CD4-positive, alpha-beta T cell (primary cell): Measurements from ENCODE around the gene VPS36. TPM values are rescaled to one million over a fixed set of nuclear protein-coding genes. Genes with fewer than 3 reads are reported as not detected.
A peak's percentile ranks its signal among the peaks of the same experiment; 100 is the strongest.

Experiments used
- ATAC-seq: fragments of 200-7000 bp; cut with Tn5 transposase; one replicate; pipeline ENCODE4 v1.10.0; 2022; ENCODE audit warnings: mild to moderate bottlenecking; ENCODE audit not compliant: poor library complexity
- CTCF ChIA-PET: fragments of 350-600 bp; sonication (Branson Sonifier 250); formaldehyde crosslinking; loops from one replicate; lab custom pipeline; 2021; ENCODE audit warnings: antibody characterized with exemption, inconsistent platforms; lab: Charles Lee
- POLR2A ChIA-PET: fragments of 350-600 bp; sonication (Branson Sonifier 250); formaldehyde crosslinking; loops from one replicate; lab custom pipeline; 2021; ENCODE audit warnings: antibody characterized with exemption, inconsistent platforms; lab: Charles Lee
- DNase-seq, 14 experiments: peaks; one replicate each; pipeline ENCODE4 v3.0.0-alpha.2; 2013 to 2020; ENCODE audit warnings: mixed read lengths in 2 of 14
- H3K27ac ChIP-seq, 2 donors: one replicate each; pipeline versions ENCODE4 v1.5.1 to v1.7.0; 2013; ENCODE audit warnings: low read length in 2 of 2, low read depth in 1 of 2, mild to moderate bottlenecking in 1 of 2
- H3K27me3 ChIP-seq, 2 experiments: 1 replicate in 1 of 2; 2 replicates in 1 of 2; pipeline versions ENCODE4 v1.6.1 to v1.7.0; 2013; ENCODE audit warnings: low read length in 2 of 2, control low read depth in 1 of 2, mild to moderate bottlenecking in 1 of 2, moderate library complexity in 1 of 2; ENCODE audit not compliant: insufficient read depth in 2 of 2, control insufficient read depth in 1 of 2
- H3K36me3 ChIP-seq: one replicate; pipeline ENCODE4 v1.6.1; 2013; ENCODE audit warnings: low read length, control low read depth; ENCODE audit not compliant: insufficient read depth
- H3K4me1 ChIP-seq: one replicate; pipeline ENCODE4 v1.6.1; 2013; ENCODE audit warnings: low read length, control low read depth; ENCODE audit not compliant: insufficient read depth
- H3K4me3 ChIP-seq: one replicate; pipeline ENCODE4 v1.5.1; 2013; ENCODE audit warnings: mild to moderate bottlenecking, low read length, moderate library complexity
- H3K9me3 ChIP-seq, 2 experiments: 1 replicate in 1 of 2; 2 replicates in 1 of 2; pipeline versions ENCODE4 v1.6.1 to v1.7.0; 2013; ENCODE audit warnings: low read length in 2 of 2, mild to moderate bottlenecking in 2 of 2, control low read depth in 1 of 2, moderate library complexity in 1 of 2; ENCODE audit not compliant: control insufficient read depth in 1 of 2, insufficient read depth in 1 of 2
- H3K27ac Mint-ChIP-seq: one replicate; pipeline ENCODE4 v1.8.0; 2020; ENCODE audit warnings: mixed read lengths
- H3K27me3 Mint-ChIP-seq: one replicate; pipeline ENCODE4 v1.8.0; 2021; ENCODE audit warnings: mixed read lengths
- H3K36me3 Mint-ChIP-seq: one replicate; pipeline ENCODE4 v1.8.0; 2021; ENCODE audit warnings: low read depth, mixed read lengths
- H3K4me1 Mint-ChIP-seq: one replicate; pipeline ENCODE4 v1.8.0; 2021; ENCODE audit warnings: low read depth, mixed read lengths
- H3K4me3 Mint-ChIP-seq: one replicate; pipeline ENCODE4 v1.8.0; 2020; ENCODE audit warnings: mild to moderate bottlenecking, mixed read lengths
- H3K9me3 Mint-ChIP-seq: one replicate; pipeline ENCODE4 v1.8.0; 2020; ENCODE audit warnings: mixed read lengths
- CTCF ChIP-seq: fragments of 200-600 bp; IDR thresholded peaks from one replicate; pipeline ENCODE4 v1.8.0; 2022; ENCODE audit warnings: antibody characterized with exemption, mild to moderate bottlenecking
- intact Hi-C, 2 experiments: fragments of 100-400 bp; cut with DNase I in 1 of 2; cut with micrococcal nuclease in 1 of 2; formaldehyde crosslinking; loops; one replicate each; pipeline versions ENCODE4 v1.15.1 to v1.9.0; 2023 to 2025; cut with DNase I, micrococcal nuclease
- total RNA-seq, 174 experiments: library from RNA in 2 of 174; stranded (reverse) in 2 of 174; gene quantifications; one replicate each; pipeline ENCODE4 v1.2.3 and lab custom pipeline; 2021 to 2026

The VPS36 gene
- total RNA-seq, 2 experiments from 2014 or later, result 29.9 to 31.0 TPM

DNA sequence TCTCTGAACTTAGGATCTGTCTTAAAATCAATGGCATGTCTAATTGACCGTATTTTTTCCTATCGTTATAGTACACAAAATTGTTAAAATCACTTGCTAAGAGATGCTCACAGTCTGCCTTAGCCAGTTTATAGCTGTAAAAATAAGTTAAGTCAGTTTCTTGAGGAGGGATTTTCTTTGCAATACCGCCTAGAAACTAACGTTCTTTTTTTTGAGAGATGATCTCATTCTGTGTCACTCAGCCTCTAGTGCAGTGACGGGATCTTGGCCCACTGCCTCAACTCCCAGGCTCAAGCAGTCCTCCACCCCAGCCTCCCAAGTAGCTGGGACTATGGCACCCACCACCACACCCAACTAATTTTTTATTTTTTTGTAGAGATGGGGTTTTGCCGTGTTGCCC lies 9.2 kb upstream of the VPS36 start:
- H3K4me1 Mint-ChIP-seq, result peaks cover 54% of the 10 kb centered on the region
- intact Hi-C loops, result loop anchor here (5.0 to 10.0 kb wide), 5 partner anchors 305 to 1005 kb away; partner anchors contain the start of genes INTS6 (in 2 of the 2), ALG11 (in 1 of the 2), ATP7B (in 1 of the 2) and NEK3 (in 1 of the 2)
- no peak overlapping the region for H3K27ac Mint-ChIP-seq
- no peaks in the 10 kb centered on the region for H3K9me3 ChIP-seq
- no peak overlapping the region for H3K27ac ChIP-seq
- no peaks in the 10 kb centered on the region for H3K9me3 Mint-ChIP-seq
- no peak overlapping the region for H3K4me3 Mint-ChIP-seq
- H3K4me3 ChIP-seq, result no peak overlapping the region
- no peak for DNase-seq
- peaks cover 67% of the 10 kb centered on the region for H3K36me3 Mint-ChIP-seq
- no peaks in the 10 kb centered on the region for H3K27me3 ChIP-seq
- H3K36me3 ChIP-seq, result peaks cover 19% of the 10 kb centered on the region
- ChIA-PET CTCF (interaction anchor here (2.4 kb wide), 1 partner anchor 9 kb away, joined by 19 read pairs; the partner anchor contains the start of gene VPS36), POLR2A (interaction anchor here (2.3 kb wide), 1 partner anchor 10 kb away, joined by 7 read pairs; no protein-coding TSS in a partner anchor)
- TF ChIP-seq CTCF, result no peak
- no peak for ATAC-seq
- no peaks in the 10 kb centered on the region for H3K27me3 Mint-ChIP-seq
- peaks cover 4% of the 10 kb centered on the region for H3K4me1 ChIP-seq

GRCh38 chr13:52455677-52456041 lies 5.2 kb upstream of the VPS36 start:
- Histone ChIP-seq H3K4me1 (peaks cover 12% of the 10 kb centered on the region), H3K36me3 (peaks cover 9% of the 10 kb centered on the region), H3K27ac (peak overlapping the region; percentile 82 to 88), H3K27me3 (no peaks in the 10 kb centered on the region), H3K9me3 (no peaks in the 10 kb centered on the region), H3K4me3 (peak overlapping the region; percentile 83)
- Mint-ChIP-seq H3K4me3 (peak overlapping the region; percentile 91), H3K4me1 (peaks cover 38% of the 10 kb centered on the region), H3K27me3 (no peaks in the 10 kb centered on the region), H3K27ac (peak overlapping the region; percentile 98), H3K9me3 (no peaks in the 10 kb centered on the region), H3K36me3 (peaks cover 35% of the 10 kb centered on the region)
- no peak for TF ChIP-seq CTCF
- POLR2A ChIA-PET, result interaction anchor here (0.7 to 1.6 kb wide), 4 partner anchors 161 to 1003 kb away, joined by 3 to 7 read pairs (median 4); partner anchors contain the start of genes INTS6 and SUGT1
- DNase-seq, result peak; percentile 60 to 89 (median 70)
- ATAC-seq, result peak; percentile 10
- CTCF ChIA-PET, result no interaction called here
- intact Hi-C loops, result loop anchor here (1.0 to 10.0 kb wide), 9 partner anchors 161 to 1001 kb away; partner anchors contain the start of genes INTS6 (in 2 of the 2), ALG11 (in 1 of the 2), ATP7B (in 1 of the 2) and NEK3 (in 1 of the 2)

DNA sequence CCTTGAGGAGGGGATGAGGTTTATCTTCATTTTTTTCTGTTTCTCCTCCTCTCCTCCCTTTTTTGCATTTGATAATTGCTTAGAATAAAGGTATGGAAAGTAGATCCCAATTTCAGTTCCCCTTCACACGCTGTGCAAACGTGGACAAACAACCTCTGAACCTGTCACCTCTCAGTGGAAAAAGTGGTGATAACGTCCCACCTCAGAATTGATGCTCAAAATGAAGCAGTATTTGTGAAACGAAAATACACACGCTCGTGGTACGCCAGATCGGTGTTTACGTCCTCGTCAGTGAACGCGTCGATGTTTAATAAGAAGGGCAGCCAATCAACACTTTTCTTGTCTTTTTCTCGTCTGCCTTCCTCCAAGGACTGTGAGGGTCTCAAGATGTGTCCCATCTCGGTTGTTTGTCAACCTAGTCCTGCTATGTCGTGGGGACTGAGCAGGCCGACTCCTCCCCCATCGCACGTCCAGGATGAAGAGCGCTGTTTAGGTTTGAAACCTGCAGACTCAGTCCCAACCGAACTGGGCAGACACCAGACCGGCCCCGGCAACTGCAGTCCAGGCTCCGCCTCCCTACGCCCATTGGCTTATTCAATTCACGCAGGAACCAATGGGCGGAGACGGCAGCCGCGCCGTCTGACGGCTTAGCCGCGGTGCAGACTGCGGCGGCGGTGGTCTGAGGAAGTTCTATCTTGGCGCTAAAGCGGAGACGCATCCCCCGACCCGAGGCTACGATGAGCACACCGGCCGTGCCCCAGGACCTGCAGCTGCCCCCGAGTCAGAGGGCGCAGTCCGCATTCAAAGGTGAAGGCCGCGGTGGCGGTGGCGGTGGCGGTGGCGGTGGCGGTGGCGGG lies 4.6 kb upstream of the VPS36 start, which contains the start of gene CKAP2:
CKAP2 (plus strand) TSS at position 659 of the 857 bp plus-strand sequence; CDS start at position 738, 79 bp downstream.
- H3K4me1 ChIP-seq, result peaks cover 13% of the 10 kb centered on the region
- peak within 1 kb of the TSS; percentile 82 to 88 for H3K27ac ChIP-seq
- ChIA-PET CTCF (no interaction called here), POLR2A (interaction anchor here (0.7 to 1.6 kb wide), 4 partner anchors 18 to 630 kb away, joined by 3 to 7 read pairs (median 4); partner anchors contain the start of gene SUGT1)
- H3K36me3 ChIP-seq, result peaks cover 9% of the 10 kb centered on the region
- peak; percentile 78 for ATAC-seq
- H3K9me3 ChIP-seq, result no peaks in the 10 kb centered on the region
- Mint-ChIP-seq H3K4me1 (peaks cover 38% of the 10 kb centered on the region), H3K27ac (peak within 1 kb of the TSS; percentile 98), H3K36me3 (peaks cover 32% of the 10 kb centered on the region), H3K4me3 (peak within 1 kb of the TSS; percentile 97), H3K9me3 (no peaks in the 10 kb centered on the region), H3K27me3 (no peaks in the 10 kb centered on the region)
- intact Hi-C loops, result loop anchor here (1.0 to 10.0 kb wide), 12 partner anchors 162 to 1000 kb away; partner anchors contain the start of genes INTS6 (in 2 of the 2), SUGT1 (in 2 of the 2), ALG11 (in 1 of the 2) and ATP7B (in 1 of the 2)
- H3K4me3 ChIP-seq, result peak within 1 kb of the TSS; percentile 83
- no peaks in the 10 kb centered on the region for H3K27me3 ChIP-seq
- DNase-seq, result peak; percentile 82 to 97 (median 92)
- no peak for TF ChIP-seq CTCF
